BE2C (cell line): ENCODE measurements around the gene CFAP54.

Source experiments
- DNase-seq: peaks from one replicate; pipeline ENCODE4 v3.0.0-alpha.2; 2020
- H3K27me3 ChIP-seq: fragments of 250-450 bp; sonication (Bioruptor Pico); 2 replicates; pipeline ENCODE4 v1.5.1; 2020; ENCODE audit warnings: mild to moderate bottlenecking
- H3K36me3 ChIP-seq: fragments of 250-450 bp; sonication (Bioruptor Pico); 2 replicates; pipeline ENCODE4 v1.5.1; 2020; ENCODE audit warnings: mild to moderate bottlenecking
- H3K4me1 ChIP-seq: fragments of 250-450 bp; sonication (Bioruptor Pico); 2 replicates; pipeline ENCODE4 v1.5.1; 2020
- H3K4me3 ChIP-seq: 2 replicates; pipeline ENCODE4 v1.5.1; 2011; ENCODE audit warnings: low read depth, low read length
- H3K9me3 ChIP-seq: fragments of 250-450 bp; sonication (Bioruptor Pico); 2 replicates; pipeline ENCODE4 v1.5.1; 2020
- CTCF ChIP-seq: IDR thresholded peaks from 2 replicates; pipeline ENCODE4 v1.5.1; 2012; ENCODE audit warnings: mild to moderate bottlenecking, low read depth, low read length

CFAP54 gene

DNA sequence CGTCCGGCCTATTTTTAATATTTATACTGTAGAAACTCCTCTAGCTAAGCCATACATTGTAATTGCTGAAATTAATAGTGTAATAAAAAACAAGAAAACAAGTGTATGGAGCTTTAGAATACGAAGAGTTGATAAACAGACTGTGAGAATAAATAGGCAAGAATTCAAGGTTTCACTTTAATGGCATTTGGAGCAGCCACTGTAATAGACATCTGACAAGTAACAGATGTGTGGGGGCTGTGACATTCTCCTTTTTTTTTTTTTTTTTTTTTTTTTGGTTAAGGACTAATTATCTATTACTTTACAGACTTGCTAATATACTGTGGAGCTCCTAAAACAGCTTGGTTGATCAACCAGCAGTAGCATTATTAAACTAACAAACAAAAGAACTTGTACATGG is 42.1 kb upstream of the CFAP54 start:
- no peak overlapping the region for H3K4me3 ChIP-seq
- no peaks in the 10 kb centered on the region for H3K27me3 ChIP-seq
- no peak for TF ChIP-seq CTCF
- H3K36me3 ChIP-seq = no peaks in the 10 kb centered on the region
- no peaks in the 10 kb centered on the region for H3K9me3 ChIP-seq
- no peak for DNase-seq
- H3K4me1 ChIP-seq = no peaks in the 10 kb centered on the region

DNA sequence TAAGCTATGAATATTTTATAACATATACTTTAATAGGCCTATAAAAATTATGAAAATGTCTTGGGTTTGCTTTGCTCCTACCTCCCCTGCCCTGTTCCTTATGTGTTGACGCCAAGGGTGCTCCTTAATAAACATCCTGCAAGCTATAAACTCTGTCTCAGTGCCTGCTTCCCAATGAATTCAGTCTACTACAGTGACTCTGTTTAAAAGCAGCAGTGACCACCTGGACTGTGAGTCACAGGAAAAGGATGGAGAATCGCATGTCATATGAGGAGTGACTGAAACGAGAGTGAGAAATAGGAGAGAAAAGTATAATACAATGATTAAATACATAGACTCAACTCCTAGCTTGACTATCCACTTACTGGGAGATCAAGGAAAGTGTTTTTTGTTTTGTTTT is 41.1 kb upstream of the CFAP54 start:
- no peak for TF ChIP-seq CTCF
- H3K4me1 ChIP-seq = no peaks in the 10 kb centered on the region
- DNase-seq = no peak

GRCh38 chr12:96452261-96452922 is 37.0 kb upstream of the CFAP54 start:
- no peaks in the 10 kb centered on the region for H3K9me3 ChIP-seq
- no peak overlapping the region for H3K4me3 ChIP-seq
- no peak for TF ChIP-seq CTCF
- no peak for DNase-seq
- no peaks in the 10 kb centered on the region for H3K4me1 ChIP-seq
- no peaks in the 10 kb centered on the region for H3K36me3 ChIP-seq
- H3K27me3 ChIP-seq = no peaks in the 10 kb centered on the region

More for the DNA sequence above, 41.1 kb upstream of the CFAP54 start:
- H3K4me3 ChIP-seq = no peak overlapping the region
- no peaks in the 10 kb centered on the region for H3K27me3 ChIP-seq
- H3K36me3 ChIP-seq = no peaks in the 10 kb centered on the region
- H3K9me3 ChIP-seq = no peaks in the 10 kb centered on the region

- Histone ChIP-seq H3K4me3 (no peak overlapping the region), H3K4me1 (no peaks in the 10 kb centered on the region), H3K36me3 (no peaks in the 10 kb centered on the region), H3K27me3 (no peaks in the 10 kb centered on the region), H3K9me3 (no peaks in the 10 kb centered on the region)
- no peak for TF ChIP-seq CTCF
- no peak for DNase-seq
These were observed 35.0 kb upstream of the CFAP54 start for GRCh38 chr12:96454396-96454795.

GRCh38 chr12:96456265-96456974 is 33.0 kb upstream of the CFAP54 start:
- Histone ChIP-seq H3K9me3 (no peaks in the 10 kb centered on the region), H3K4me1 (no peaks in the 10 kb centered on the region), H3K4me3 (no peak overlapping the region), H3K36me3 (no peaks in the 10 kb centered on the region), H3K27me3 (no peaks in the 10 kb centered on the region)
- no peak for DNase-seq
- no peak for TF ChIP-seq CTCF
